ENCODE results near the gene PRKAR2B. TPM values are rescaled to one million over a fixed set of nuclear protein-coding genes. Genes with fewer than 3 reads are reported as not detected.

PRKAR2B gene
- under 1 TPM; 0.29 to 0.47 TPM for total RNA-seq
- under 1 TPM; 0.39 to 0.46 TPM for polyA plus RNA-seq

DNA sequence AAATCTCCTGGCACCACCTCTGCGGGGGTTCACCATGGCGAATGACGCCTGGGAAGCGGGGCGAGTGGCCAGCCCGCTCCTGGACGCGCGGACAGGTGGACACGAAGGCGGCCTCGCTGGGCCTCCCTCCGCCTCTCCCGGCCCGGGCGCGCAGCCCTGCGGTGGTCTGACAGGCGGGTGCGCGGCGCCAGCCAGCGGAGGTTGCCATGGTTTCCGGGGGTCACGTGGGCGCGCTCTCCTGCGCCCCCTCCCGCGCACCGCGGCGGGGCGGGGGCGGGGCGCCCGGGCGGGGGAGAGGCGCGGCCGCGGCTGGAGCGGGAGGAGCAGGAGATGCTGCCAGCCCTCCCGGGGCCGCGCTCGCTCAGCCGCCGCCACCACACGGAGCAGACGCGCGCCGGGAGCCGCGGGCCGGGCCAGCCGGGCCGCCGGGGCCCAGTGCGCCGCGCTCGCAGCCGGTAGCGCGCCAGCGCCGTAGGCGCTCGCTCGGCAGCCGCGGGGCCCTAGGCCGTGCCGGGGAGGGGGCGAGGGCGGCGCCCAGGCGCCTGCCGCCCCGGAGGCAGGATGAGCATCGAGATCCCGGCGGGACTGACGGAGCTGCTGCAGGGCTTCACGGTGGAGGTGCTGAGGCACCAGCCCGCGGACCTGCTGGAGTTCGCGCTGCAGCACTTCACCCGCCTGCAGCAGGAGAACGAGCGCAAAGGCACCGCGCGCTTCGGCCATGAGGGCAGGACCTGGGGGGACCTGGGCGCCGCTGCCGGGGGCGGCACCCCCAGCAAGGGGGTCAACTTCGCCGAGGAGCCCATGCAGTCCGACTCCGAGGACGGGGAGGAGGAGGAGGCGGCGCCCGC is at the start of gene PRKAR2B:
PRKAR2B (plus strand) TSS at position 359 of the 848 bp plus-strand sequence; CDS start at position 562, 203 bp downstream.
- Mint-ChIP-seq H3K4me3 (peak within 1 kb of the TSS; percentile 85 to 95 (median 89)), H3K27ac (peak within 1 kb of the TSS; percentile 21 to 92 (median 62)), H3K9me3 (no peaks in the 10 kb centered on the region), H3K27me3 (peaks cover 20 to 26% of the 10 kb centered on the region in 2 donors), H3K4me1 (peaks cover 7 to 21% (median 10%) of the 10 kb centered on the region in 4 donors), H3K36me3 (no peaks in the 10 kb centered on the region)
- peak; percentile 73 to 85 (median 80) for DNase-seq
- peaks cover 15% of the 10 kb centered on the region for H3K4me1 ChIP-seq (ENCODE audit: insufficient read depth, low read length)
- H3K4me3 ChIP-seq (ENCODE audit: low read length in 2 of 2): peak within 1 kb of the TSS; percentile 42 to 61
- ChIA-PET CTCF (ENCODE audit: partially characterized antibody) (no interaction called here), POLR2A (ENCODE audit: partially characterized antibody) (no interaction called here)
- no peaks in the 10 kb centered on the region for H3K9me3 ChIP-seq (ENCODE audit: control insufficient read depth in 1 of 2, low read length in 2 of 2)
- no peaks in the 10 kb centered on the region for H3K36me3 ChIP-seq (ENCODE audit: insufficient read depth, low read length)
- intact Hi-C loops (cut with micrococcal nuclease): loop anchor here (1.0 to 10.0 kb wide), 4 partner anchors 82 to 382 kb away; partner anchors contain the start of genes CCDC71L, HBP1 and PIK3CG
- H3K27ac ChIP-seq (ENCODE audit: low read depth, low read length): no peak within 1 kb of the TSS
- peaks cover 30% of the 10 kb centered on the region for H3K27me3 ChIP-seq (ENCODE audit: insufficient read depth, low read length)

- H3K27me3 Mint-ChIP-seq: peaks cover 10 to 15% of the 10 kb centered on the region in 2 donors
- no peak overlapping the region for H3K27ac Mint-ChIP-seq
- ChIA-PET POLR2A (ENCODE audit: partially characterized antibody) (no interaction called here), CTCF (ENCODE audit: partially characterized antibody) (no interaction called here)
- no peak overlapping the region for H3K4me3 Mint-ChIP-seq
- H3K9me3 ChIP-seq (ENCODE audit: control insufficient read depth in 1 of 2, low read length in 2 of 2): no peaks in the 10 kb centered on the region
- H3K4me1 ChIP-seq (ENCODE audit: insufficient read depth, low read length): no peaks in the 10 kb centered on the region
- H3K9me3 Mint-ChIP-seq: no peaks in the 10 kb centered on the region
- H3K36me3 Mint-ChIP-seq: no peaks in the 10 kb centered on the region
- intact Hi-C loops (cut with micrococcal nuclease): no loop called here
- H3K36me3 ChIP-seq (ENCODE audit: insufficient read depth, low read length): no peaks in the 10 kb centered on the region
- H3K4me1 Mint-ChIP-seq: no peaks in the 10 kb centered on the region
- H3K4me3 ChIP-seq (ENCODE audit: low read length in 2 of 2): no peak overlapping the region
- H3K27me3 ChIP-seq (ENCODE audit: insufficient read depth, low read length): no peaks in the 10 kb centered on the region
- H3K27ac ChIP-seq (ENCODE audit: low read depth, low read length): no peak overlapping the region
- DNase-seq: no peak
Observed at GRCh38 chr7:106994833-106995232, 49.7 kb upstream of the PRKAR2B start.

- no peak overlapping the region for H3K27ac ChIP-seq (ENCODE audit: low read depth, low read length)
- CTCF ChIA-PET (ENCODE audit: partially characterized antibody): no interaction called here
Observed at GRCh38 chr7:106997487-106998271, 46.8 kb upstream of the PRKAR2B start.

GRCh38 chr7:106999023-106999422 is 45.5 kb upstream of the PRKAR2B start:
- no peaks in the 10 kb centered on the region for H3K4me1 Mint-ChIP-seq
- no peaks in the 10 kb centered on the region for H3K27me3 ChIP-seq (ENCODE audit: insufficient read depth, low read length)
- H3K4me3 ChIP-seq (ENCODE audit: low read length in 2 of 2): no peak overlapping the region
- POLR2A ChIA-PET (ENCODE audit: partially characterized antibody): no interaction called here
- intact Hi-C loops (cut with micrococcal nuclease): no loop called here
- peaks cover 8 to 17% of the 10 kb centered on the region in 2 donors for H3K27me3 Mint-ChIP-seq
- no peak overlapping the region for H3K27ac Mint-ChIP-seq
- DNase-seq: no peak
- H3K4me1 ChIP-seq (ENCODE audit: insufficient read depth, low read length): no peaks in the 10 kb centered on the region
- H3K36me3 Mint-ChIP-seq: no peaks in the 10 kb centered on the region
- H3K9me3 ChIP-seq (ENCODE audit: control insufficient read depth in 1 of 2, low read length in 2 of 2): no peaks in the 10 kb centered on the region
- no peaks in the 10 kb centered on the region for H3K9me3 Mint-ChIP-seq
- CTCF ChIA-PET (ENCODE audit: partially characterized antibody): interaction anchor here (1.0 kb wide), 1 partner anchor 204 kb away, joined by 3 read pairs; no protein-coding TSS in a partner anchor
- no peaks in the 10 kb centered on the region for H3K36me3 ChIP-seq (ENCODE audit: insufficient read depth, low read length)
- H3K27ac ChIP-seq (ENCODE audit: low read depth, low read length): no peak overlapping the region
- no peak overlapping the region for H3K4me3 Mint-ChIP-seq

More at GRCh38 chr7:106997487-106998271, 46.8 kb upstream of the PRKAR2B start:
- H3K4me1 ChIP-seq (ENCODE audit: insufficient read depth, low read length): no peaks in the 10 kb centered on the region
- no peaks in the 10 kb centered on the region for H3K36me3 ChIP-seq (ENCODE audit: insufficient read depth, low read length)
- no peaks in the 10 kb centered on the region for H3K9me3 ChIP-seq (ENCODE audit: control insufficient read depth in 1 of 2, low read length in 2 of 2)
- intact Hi-C loops (cut with micrococcal nuclease): no loop called here
- no peaks in the 10 kb centered on the region for H3K9me3 Mint-ChIP-seq
- H3K4me3 Mint-ChIP-seq: no peak overlapping the region
- no peak overlapping the region for H3K4me3 ChIP-seq (ENCODE audit: low read length in 2 of 2)
- no peak overlapping the region for H3K27ac Mint-ChIP-seq
- POLR2A ChIA-PET (ENCODE audit: partially characterized antibody): no interaction called here
- H3K4me1 Mint-ChIP-seq: no peaks in the 10 kb centered on the region
- H3K27me3 ChIP-seq (ENCODE audit: insufficient read depth, low read length): no peaks in the 10 kb centered on the region
- H3K27me3 Mint-ChIP-seq: peaks cover 8 to 17% of the 10 kb centered on the region in 2 donors
- H3K36me3 Mint-ChIP-seq: no peaks in the 10 kb centered on the region
- no peak for DNase-seq

DNA sequence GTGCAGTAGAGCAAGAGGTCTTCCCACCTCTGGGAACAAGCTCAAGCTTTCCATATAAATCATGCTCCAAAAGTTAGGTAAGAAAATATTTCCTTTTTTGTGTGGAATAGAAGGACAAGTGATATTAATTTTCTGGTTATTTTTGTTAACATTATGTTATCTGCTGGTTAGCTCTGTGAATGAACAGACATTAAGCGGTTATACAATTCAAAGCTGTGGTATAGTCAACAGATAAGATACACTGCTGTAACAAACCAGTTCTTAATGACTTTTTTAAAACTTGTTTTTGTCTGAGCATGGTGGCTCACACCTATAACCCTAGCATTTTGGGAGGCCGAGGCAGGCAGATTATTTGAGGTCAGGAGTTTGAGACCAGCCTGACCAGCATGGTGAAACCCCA is 43.0 kb upstream of the PRKAR2B start:
- H3K27ac Mint-ChIP-seq: no peak overlapping the region
- POLR2A ChIA-PET (ENCODE audit: partially characterized antibody): no interaction called here
- H3K4me3 ChIP-seq (ENCODE audit: low read length in 2 of 2): no peak overlapping the region
- no peaks in the 10 kb centered on the region for H3K9me3 Mint-ChIP-seq
- CTCF ChIA-PET (ENCODE audit: partially characterized antibody): interaction anchor here (0.7 kb wide), 1 partner anchor 8 kb away, joined by 3 read pairs; no protein-coding TSS in a partner anchor
- H3K36me3 ChIP-seq (ENCODE audit: insufficient read depth, low read length): no peaks in the 10 kb centered on the region
- no peak overlapping the region for H3K27ac ChIP-seq (ENCODE audit: low read depth, low read length)
- peaks cover 2 to 11% of the 10 kb centered on the region in 2 donors for H3K27me3 Mint-ChIP-seq
- no peaks in the 10 kb centered on the region for H3K4me1 Mint-ChIP-seq
- H3K4me3 Mint-ChIP-seq: no peak overlapping the region
- H3K36me3 Mint-ChIP-seq: no peaks in the 10 kb centered on the region
- intact Hi-C loops (cut with micrococcal nuclease): no loop called here
- DNase-seq: no peak
- no peaks in the 10 kb centered on the region for H3K9me3 ChIP-seq (ENCODE audit: control insufficient read depth in 1 of 2, low read length in 2 of 2)
- no peaks in the 10 kb centered on the region for H3K27me3 ChIP-seq (ENCODE audit: insufficient read depth, low read length)
- H3K4me1 ChIP-seq (ENCODE audit: insufficient read depth, low read length): no peaks in the 10 kb centered on the region

DNA sequence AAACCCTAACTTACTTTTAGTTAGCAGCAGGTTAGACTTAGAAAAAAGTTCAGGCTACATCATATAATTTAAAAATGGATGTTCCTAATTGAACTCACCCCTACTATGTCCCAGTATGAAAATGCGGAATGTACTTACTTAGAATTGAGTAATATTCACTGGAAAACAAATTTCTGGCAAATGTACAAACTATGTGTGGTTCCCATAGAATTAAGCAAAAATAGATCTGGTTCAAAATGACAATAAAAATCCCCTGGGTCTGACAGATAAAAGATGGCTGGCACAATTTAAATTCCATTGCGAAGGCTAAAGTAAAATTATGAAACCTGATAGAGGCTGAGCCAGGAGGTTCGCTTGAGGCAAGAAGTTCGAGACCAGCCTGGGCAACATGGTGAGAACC is 42.4 kb upstream of the PRKAR2B start:
- no peaks in the 10 kb centered on the region for H3K27me3 ChIP-seq (ENCODE audit: insufficient read depth, low read length)
- Mint-ChIP-seq H3K9me3 (no peaks in the 10 kb centered on the region), H3K27ac (no peak overlapping the region), H3K27me3 (peaks cover 2 to 10% of the 10 kb centered on the region in 2 donors), H3K4me1 (no peaks in the 10 kb centered on the region), H3K36me3 (no peaks in the 10 kb centered on the region), H3K4me3 (no peak overlapping the region)
- POLR2A ChIA-PET (ENCODE audit: partially characterized antibody): no interaction called here
- H3K9me3 ChIP-seq (ENCODE audit: control insufficient read depth in 1 of 2, low read length in 2 of 2): no peaks in the 10 kb centered on the region
- no peak overlapping the region for H3K27ac ChIP-seq (ENCODE audit: low read depth, low read length)
- DNase-seq: no peak
- no peaks in the 10 kb centered on the region for H3K4me1 ChIP-seq (ENCODE audit: insufficient read depth, low read length)
- H3K4me3 ChIP-seq (ENCODE audit: low read length in 2 of 2): no peak overlapping the region
- CTCF ChIA-PET (ENCODE audit: partially characterized antibody): no interaction called here
- no peaks in the 10 kb centered on the region for H3K36me3 ChIP-seq (ENCODE audit: insufficient read depth, low read length)
- intact Hi-C loops (cut with micrococcal nuclease): no loop called here

GRCh38 chr7:107002529-107002998 is 41.9 kb upstream of the PRKAR2B start:
- Mint-ChIP-seq H3K27ac (no peak overlapping the region), H3K4me3 (no peak overlapping the region), H3K27me3 (peaks cover 2 to 8% of the 10 kb centered on the region in 2 donors), H3K36me3 (no peaks in the 10 kb centered on the region), H3K4me1 (no peaks in the 10 kb centered on the region), H3K9me3 (no peaks in the 10 kb centered on the region)
- intact Hi-C loops (cut with micrococcal nuclease): no loop called here
- DNase-seq: no peak
- no peak overlapping the region for H3K27ac ChIP-seq (ENCODE audit: low read depth, low read length)
- CTCF ChIA-PET (ENCODE audit: partially characterized antibody): no interaction called here
- H3K27me3 ChIP-seq (ENCODE audit: insufficient read depth, low read length): no peaks in the 10 kb centered on the region
- H3K36me3 ChIP-seq (ENCODE audit: insufficient read depth, low read length): no peaks in the 10 kb centered on the region
- H3K4me1 ChIP-seq (ENCODE audit: insufficient read depth, low read length): no peaks in the 10 kb centered on the region
- H3K4me3 ChIP-seq (ENCODE audit: low read length in 2 of 2): no peak overlapping the region
- POLR2A ChIA-PET (ENCODE audit: partially characterized antibody): no interaction called here
- no peaks in the 10 kb centered on the region for H3K9me3 ChIP-seq (ENCODE audit: control insufficient read depth in 1 of 2, low read length in 2 of 2)

Measured in CD4-positive, alpha-beta memory T cell (primary cell).